ENCODE data around the gene EEPD1. TPM values are rescaled to one million over a fixed set of nuclear protein-coding genes. Genes with fewer than 3 reads are reported as not detected.

EEPD1 gene
- total RNA-seq, 1 experiment from 2014 or later, result 0.70 TPM

DNA sequence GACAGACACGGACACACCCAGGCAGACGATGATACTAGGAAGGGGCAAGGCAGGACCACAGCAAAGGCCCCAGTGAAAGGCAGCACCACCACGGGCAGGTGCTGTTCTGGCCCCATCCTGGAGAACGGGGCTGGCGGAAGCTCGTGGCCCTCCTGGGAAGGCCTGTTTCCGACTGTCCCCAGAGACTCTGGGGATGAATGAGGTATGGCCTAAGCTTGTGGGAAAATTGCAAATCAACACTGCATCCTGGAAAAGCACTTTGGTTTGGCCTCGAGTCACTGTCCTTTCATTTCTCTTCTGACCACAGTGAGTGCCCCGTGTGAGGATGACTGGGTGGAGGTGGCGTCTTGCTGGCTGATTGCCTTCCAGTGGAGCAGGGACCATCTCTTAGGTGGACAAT, 155.0 kb downstream of the EEPD1 start:
- Mint-ChIP-seq H3K9me3 (ENCODE audit: unreplicated experiment) (no peaks in the 10 kb centered on the region), H3K4me1 (ENCODE audit: insufficient read depth, unreplicated experiment) (peaks cover 24% of the 10 kb centered on the region), H3K27me3 (ENCODE audit: insufficient read depth, unreplicated experiment) (no peaks in the 10 kb centered on the region), H3K27ac (ENCODE audit: low read depth, unreplicated experiment) (no peak overlapping the region), H3K36me3 (ENCODE audit: insufficient read depth, unreplicated experiment) (no peaks in the 10 kb centered on the region), H3K4me3 (ENCODE audit: unreplicated experiment) (no peak overlapping the region)
- intact Hi-C loops (cut with micrococcal nuclease), result no loop called here
- TF ChIP-seq, protein P1, sequence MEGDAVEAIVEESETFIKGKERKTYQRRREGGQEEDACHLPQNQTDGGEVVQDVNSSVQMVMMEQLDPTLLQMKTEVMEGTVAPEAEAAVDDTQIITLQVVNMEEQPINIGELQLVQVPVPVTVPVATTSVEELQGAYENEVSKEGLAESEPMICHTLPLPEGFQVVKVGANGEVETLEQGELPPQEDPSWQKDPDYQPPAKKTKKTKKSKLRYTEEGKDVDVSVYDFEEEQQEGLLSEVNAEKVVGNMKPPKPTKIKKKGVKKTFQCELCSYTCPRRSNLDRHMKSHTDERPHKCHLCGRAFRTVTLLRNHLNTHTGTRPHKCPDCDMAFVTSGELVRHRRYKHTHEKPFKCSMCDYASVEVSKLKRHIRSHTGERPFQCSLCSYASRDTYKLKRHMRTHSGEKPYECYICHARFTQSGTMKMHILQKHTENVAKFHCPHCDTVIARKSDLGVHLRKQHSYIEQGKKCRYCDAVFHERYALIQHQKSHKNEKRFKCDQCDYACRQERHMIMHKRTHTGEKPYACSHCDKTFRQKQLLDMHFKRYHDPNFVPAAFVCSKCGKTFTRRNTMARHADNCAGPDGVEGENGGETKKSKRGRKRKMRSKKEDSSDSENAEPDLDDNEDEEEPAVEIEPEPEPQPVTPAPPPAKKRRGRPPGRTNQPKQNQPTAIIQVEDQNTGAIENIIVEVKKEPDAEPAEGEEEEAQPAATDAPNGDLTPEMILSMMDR (IDR thresholded peaks at IDR 0.05; ENCODE audit: unreplicated experiment), result no peak
- ChIA-PET CTCF (interaction anchor here (0.6 to 3.6 kb wide), 4 partner anchors 11 to 935 kb away, joined by 3 to 21 read pairs (median 3); no protein-coding TSS in a partner anchor), POLR2A (no interaction called here)
- BruUV-seq (replicated peaks), result no TSS peak
- no peak for DNase-seq (ENCODE audit: unreplicated experiment)

DNA sequence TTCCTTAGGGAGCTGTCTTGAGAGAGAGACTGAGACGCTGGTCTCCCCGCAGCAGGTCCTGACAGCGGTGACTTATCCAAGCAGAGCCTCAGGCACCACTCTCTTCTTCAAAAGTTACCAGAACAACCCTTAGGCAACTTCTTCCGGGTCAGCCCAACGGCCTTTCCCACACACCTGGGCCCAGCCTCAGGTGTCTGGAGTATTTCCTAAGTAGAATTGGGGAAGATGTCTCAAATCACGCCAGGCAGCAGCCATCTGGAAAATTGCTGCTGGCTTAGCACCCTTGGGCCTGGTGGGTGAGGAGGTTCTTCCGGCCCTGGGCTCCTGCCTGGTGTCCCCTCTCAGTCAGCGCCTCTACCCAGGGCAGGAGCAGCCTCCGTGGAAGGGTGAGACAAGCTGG, 156.2 kb downstream of the EEPD1 start:
- Mint-ChIP-seq H3K4me1 (ENCODE audit: insufficient read depth, unreplicated experiment) (peaks cover 12% of the 10 kb centered on the region), H3K27me3 (ENCODE audit: insufficient read depth, unreplicated experiment) (no peaks in the 10 kb centered on the region), H3K27ac (ENCODE audit: low read depth, unreplicated experiment) (no peak overlapping the region), H3K9me3 (ENCODE audit: unreplicated experiment) (no peaks in the 10 kb centered on the region), H3K4me3 (ENCODE audit: unreplicated experiment) (no peak overlapping the region), H3K36me3 (ENCODE audit: insufficient read depth, unreplicated experiment) (no peaks in the 10 kb centered on the region)
- TF ChIP-seq, protein P1 (IDR thresholded peaks at IDR 0.05; ENCODE audit: unreplicated experiment), result no peak
- no TSS peak for BruUV-seq (replicated peaks)
- intact Hi-C loops (cut with micrococcal nuclease), result no loop called here
- POLR2A ChIA-PET, result no interaction called here
- no peak for DNase-seq (ENCODE audit: unreplicated experiment)
- CTCF ChIA-PET, result interaction anchor here (0.6 to 3.6 kb wide), 5 partner anchors 10 to 852 kb away, joined by 3 to 21 read pairs (median 5); no protein-coding TSS in a partner anchor

DNA sequence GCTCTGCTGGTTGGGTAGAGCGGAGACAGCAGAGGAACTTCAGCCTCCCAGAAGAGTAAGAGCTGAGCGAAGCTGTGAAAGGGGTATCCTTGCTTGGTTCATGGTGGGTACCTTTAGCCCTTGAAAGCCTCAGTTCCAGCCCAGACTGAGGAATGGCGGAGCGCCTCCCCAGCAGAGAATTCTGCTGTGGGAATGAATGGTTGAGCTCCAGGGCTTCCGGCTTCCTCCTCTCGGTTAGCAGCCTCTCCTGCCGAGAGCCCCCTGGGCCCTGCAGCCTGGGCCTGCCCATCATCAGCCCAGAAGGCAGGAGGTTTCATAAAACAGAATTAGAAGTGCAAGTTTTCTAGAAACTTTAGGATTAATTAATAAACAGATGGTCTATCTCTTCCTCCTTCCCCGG, 156.7 kb downstream of the EEPD1 start:
- ChIA-PET POLR2A (no interaction called here), CTCF (interaction anchor here (0.6 to 3.6 kb wide), 5 partner anchors 9 to 336 kb away, joined by 3 to 21 read pairs (median 5); no protein-coding TSS in a partner anchor)
- BruUV-seq (replicated peaks), result no TSS peak
- Mint-ChIP-seq H3K36me3 (ENCODE audit: insufficient read depth, unreplicated experiment) (no peaks in the 10 kb centered on the region), H3K4me3 (ENCODE audit: unreplicated experiment) (no peak overlapping the region), H3K27ac (ENCODE audit: low read depth, unreplicated experiment) (no peak overlapping the region), H3K4me1 (ENCODE audit: insufficient read depth, unreplicated experiment) (peaks cover 12% of the 10 kb centered on the region), H3K27me3 (ENCODE audit: insufficient read depth, unreplicated experiment) (no peaks in the 10 kb centered on the region), H3K9me3 (ENCODE audit: unreplicated experiment) (no peaks in the 10 kb centered on the region)
- TF ChIP-seq, protein P1 (IDR thresholded peaks at IDR 0.05; ENCODE audit: unreplicated experiment), result no peak
- intact Hi-C loops (cut with micrococcal nuclease), result no loop called here
- no peak for DNase-seq (ENCODE audit: unreplicated experiment)

DNA sequence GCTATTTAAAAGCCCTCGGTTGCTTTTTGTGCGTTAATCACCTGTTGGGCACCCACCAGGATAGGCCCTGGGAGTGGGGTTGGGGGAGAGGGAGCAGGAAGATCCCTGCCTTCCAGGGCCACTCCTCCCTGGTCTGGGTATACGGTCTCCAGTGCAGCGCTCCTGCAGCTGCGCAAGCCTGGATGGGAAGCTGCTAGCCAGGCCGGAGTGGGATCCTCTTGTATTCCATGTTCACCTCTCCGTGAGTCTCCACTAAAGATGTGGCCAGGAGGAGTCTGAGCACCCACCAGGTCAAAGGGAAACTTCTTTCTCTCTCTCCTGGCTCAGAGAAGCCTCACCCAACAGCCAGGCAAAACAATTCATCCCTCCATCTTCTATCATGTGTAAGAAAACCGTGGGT, 157.8 kb downstream of the EEPD1 start:
- intact Hi-C loops (cut with micrococcal nuclease), result no loop called here
- H3K4me3 Mint-ChIP-seq (ENCODE audit: unreplicated experiment), result no peak overlapping the region
- ChIA-PET POLR2A (no interaction called here), CTCF (no interaction called here)
- H3K27ac Mint-ChIP-seq (ENCODE audit: low read depth, unreplicated experiment), result no peak overlapping the region
- H3K27me3 Mint-ChIP-seq (ENCODE audit: insufficient read depth, unreplicated experiment), result no peaks in the 10 kb centered on the region
- no peaks in the 10 kb centered on the region for H3K36me3 Mint-ChIP-seq (ENCODE audit: insufficient read depth, unreplicated experiment)
- no peak for DNase-seq (ENCODE audit: unreplicated experiment)
- peaks cover 11% of the 10 kb centered on the region for H3K4me1 Mint-ChIP-seq (ENCODE audit: insufficient read depth, unreplicated experiment)
- no TSS peak for BruUV-seq (replicated peaks)
- TF ChIP-seq, protein P1 (IDR thresholded peaks at IDR 0.05; ENCODE audit: unreplicated experiment), result no peak
- H3K9me3 Mint-ChIP-seq (ENCODE audit: unreplicated experiment), result no peaks in the 10 kb centered on the region

All from MCF 10A (cell line).